ENCODE measurements around the gene HIVEP3. TPM values are rescaled to one million over a fixed set of nuclear protein-coding genes. Genes with fewer than 3 reads are reported as not detected.

HIVEP3 gene
- total RNA-seq, 1 experiment from 2014 or later = not detected

DNA sequence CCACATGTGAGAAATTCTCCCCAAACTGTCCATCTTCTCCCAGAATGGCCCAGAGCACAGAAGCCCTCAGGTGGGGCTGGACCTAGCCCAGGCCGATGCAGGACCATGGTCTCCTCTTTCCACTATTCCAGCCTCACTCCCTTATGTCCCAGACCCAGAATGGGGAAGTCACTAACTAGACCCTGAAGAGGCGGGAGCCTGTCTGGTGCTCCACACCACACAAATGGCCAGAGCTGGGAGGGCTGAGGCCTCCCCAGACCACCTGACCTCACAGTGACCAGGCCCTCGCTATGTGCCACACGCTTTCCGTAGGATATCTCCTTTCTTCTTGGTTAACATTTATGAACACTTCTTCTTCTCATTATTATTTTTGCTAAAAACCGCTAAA is 379.3 kb downstream of the HIVEP3 start:
- Histone ChIP-seq H3K9me3 (no peaks in the 10 kb centered on the region), H3K36me3 (no peaks in the 10 kb centered on the region), H3K27me3 (no peaks in the 10 kb centered on the region), H3K4me3 (no peak overlapping the region)
- DNase-seq = no peak

DNA sequence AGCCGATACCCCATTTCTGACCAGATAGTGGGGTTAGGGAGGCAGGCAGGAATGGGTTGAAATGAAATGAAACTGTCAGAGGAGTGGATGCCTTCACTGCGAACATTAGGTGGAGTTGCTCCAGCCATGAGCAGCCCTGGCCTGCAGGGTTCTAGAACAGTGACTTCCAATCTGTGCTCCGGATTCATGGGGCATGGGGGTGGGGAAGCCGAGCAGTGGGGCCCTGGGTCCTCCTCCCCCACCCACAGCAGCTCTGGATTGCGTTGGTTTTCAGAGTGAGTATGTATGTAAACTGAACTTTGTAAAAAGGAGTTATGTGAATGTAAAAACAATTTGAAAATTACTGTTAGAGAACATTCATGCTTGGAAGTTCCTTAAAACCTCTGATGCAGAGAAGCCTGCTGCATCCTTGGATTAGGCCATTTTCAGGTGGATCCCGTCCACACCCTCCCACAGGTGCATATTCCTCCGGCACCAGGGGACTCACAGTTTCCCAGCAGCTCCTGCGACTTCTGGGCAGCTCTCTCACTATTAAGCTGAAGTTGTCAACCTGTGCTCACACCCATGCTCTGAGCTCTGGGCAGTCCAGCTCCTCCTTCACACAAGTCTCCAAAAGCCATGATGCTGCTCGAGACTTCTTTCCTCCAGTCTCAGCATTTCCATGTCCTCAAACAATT is 379.8 kb downstream of the HIVEP3 start:
- Histone ChIP-seq H3K27me3 (no peaks in the 10 kb centered on the region), H3K4me3 (no peak overlapping the region), H3K36me3 (no peaks in the 10 kb centered on the region), H3K9me3 (no peaks in the 10 kb centered on the region)
- no peak for DNase-seq

DNA sequence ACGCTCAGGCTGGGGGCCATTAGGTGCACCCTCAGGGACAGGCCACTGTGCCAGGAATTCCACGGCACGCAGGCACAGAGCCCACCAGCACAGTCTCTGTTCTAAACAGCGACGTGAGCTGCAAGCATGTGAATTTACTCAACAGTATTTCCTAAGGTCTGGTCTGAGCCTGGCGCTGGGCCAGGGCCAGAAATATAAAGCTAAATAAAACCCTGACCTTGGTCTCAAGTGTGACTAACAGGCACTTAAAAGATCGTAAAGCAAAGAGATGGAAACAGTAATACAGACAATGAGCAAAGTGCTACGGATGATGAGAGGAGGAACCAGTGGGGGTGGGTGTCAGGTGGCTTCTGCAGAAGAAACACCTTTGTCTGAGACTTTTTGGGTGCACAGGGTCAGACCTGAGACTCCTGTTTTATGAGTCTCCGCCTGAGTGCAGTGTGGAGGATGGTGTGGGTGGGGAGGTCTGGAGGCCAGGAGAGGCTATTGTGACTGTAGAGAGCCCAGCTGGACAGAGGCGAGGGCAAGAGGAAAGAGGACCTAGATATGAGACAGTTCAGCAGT is 380.9 kb downstream of the HIVEP3 start:
- no peaks in the 10 kb centered on the region for H3K36me3 ChIP-seq

DNA sequence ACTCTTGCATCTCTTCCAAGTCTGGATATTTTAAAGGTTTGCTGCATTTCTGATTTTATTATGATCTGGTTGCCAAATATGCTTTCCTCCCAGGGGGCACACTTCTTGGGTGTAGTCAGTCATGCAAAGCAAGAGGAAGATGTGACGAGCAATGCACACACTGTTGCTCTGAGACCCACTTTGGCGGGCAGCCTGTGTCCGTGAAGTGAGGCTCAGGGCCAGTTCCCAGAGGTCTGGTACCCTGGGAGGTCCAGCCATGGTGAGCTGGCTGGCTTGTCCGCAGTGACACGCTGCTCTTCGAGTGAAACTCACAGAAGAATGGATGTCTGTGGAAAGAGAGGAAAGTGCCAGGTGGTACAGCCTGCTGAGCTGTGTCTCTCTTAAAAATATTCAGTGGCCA is 381.5 kb downstream of the HIVEP3 start:
- Histone ChIP-seq H3K4me3 (no peak overlapping the region), H3K27me3 (no peaks in the 10 kb centered on the region), H3K9me3 (no peaks in the 10 kb centered on the region), H3K36me3 (no peaks in the 10 kb centered on the region)
- peak; percentile 89 for DNase-seq

More for the DNA sequence above, 380.9 kb downstream of the HIVEP3 start:
- Histone ChIP-seq H3K27me3 (no peaks in the 10 kb centered on the region), H3K4me3 (no peak overlapping the region), H3K9me3 (no peaks in the 10 kb centered on the region)
- DNase-seq = peak; percentile 87

DNA sequence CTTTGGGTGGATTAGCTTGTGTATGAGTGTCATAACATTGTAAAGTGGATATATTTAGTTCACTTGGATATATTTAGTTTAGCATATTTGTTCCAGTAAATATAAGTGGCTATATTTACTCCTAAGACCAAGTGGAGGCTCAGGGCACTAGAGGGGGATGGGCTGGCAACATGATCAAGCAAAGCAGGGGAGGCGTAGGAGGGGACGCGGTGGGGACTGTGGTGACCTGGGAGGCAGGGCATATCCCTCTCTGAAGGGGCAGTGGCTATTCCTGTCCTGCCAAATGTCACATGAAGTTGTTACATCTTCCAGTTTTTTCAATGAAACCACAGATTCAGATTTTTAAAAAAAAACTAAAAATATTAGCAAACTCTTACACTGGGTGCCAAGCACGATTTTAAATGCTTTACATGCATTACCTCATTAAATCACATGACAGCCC is 382.3 kb downstream of the HIVEP3 start:
- no peaks in the 10 kb centered on the region for H3K9me3 ChIP-seq
- H3K4me3 ChIP-seq = no peak overlapping the region
- H3K27me3 ChIP-seq = no peaks in the 10 kb centered on the region
- DNase-seq = no peak
- no peaks in the 10 kb centered on the region for H3K36me3 ChIP-seq

DNA sequence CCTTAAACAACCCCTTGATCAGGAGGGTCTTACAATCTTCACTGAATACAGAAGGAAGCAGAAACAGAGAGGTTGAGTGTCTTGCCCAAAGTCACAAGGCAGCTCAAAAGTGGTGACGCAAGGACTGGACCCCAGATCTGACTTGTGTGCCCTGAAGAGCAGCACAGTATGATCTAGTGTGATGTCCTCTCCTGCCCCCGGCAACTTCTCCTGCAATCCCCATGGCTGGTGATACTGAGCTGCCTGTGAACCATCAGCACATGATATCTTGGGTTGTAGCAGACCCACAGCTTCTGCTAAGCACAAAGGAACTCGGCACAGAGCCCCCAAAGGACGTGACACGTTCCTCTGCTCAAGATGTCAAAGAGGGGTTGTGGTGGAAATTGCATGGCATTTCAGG is 383.0 kb downstream of the HIVEP3 start:
- DNase-seq = no peak
- Histone ChIP-seq H3K9me3 (no peaks in the 10 kb centered on the region), H3K27me3 (no peaks in the 10 kb centered on the region), H3K36me3 (no peaks in the 10 kb centered on the region), H3K4me3 (no peak overlapping the region)

DNA sequence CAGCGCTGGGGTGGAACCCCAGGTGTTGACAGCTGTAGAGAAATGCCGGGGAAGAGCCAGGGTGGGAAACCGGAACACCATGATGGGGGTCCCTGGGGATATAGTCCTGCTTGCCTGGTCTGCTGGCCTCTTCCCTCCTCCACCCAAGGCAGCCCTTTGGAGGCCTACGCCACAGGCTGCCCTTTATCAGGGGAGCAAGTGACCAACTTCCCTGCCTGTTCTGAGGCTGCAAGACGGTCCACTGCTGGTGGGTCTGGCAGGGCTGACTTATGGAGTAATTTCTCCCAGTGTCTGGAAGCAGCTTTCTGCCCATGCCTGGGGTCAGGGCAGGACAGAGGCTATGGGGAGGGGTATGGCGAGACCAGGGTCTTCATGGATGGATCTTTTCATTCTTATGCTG is 383.4 kb downstream of the HIVEP3 start:
- H3K36me3 ChIP-seq = no peaks in the 10 kb centered on the region
- H3K4me3 ChIP-seq = no peak overlapping the region
- no peaks in the 10 kb centered on the region for H3K9me3 ChIP-seq
- no peak for DNase-seq
- no peaks in the 10 kb centered on the region for H3K27me3 ChIP-seq

DNA sequence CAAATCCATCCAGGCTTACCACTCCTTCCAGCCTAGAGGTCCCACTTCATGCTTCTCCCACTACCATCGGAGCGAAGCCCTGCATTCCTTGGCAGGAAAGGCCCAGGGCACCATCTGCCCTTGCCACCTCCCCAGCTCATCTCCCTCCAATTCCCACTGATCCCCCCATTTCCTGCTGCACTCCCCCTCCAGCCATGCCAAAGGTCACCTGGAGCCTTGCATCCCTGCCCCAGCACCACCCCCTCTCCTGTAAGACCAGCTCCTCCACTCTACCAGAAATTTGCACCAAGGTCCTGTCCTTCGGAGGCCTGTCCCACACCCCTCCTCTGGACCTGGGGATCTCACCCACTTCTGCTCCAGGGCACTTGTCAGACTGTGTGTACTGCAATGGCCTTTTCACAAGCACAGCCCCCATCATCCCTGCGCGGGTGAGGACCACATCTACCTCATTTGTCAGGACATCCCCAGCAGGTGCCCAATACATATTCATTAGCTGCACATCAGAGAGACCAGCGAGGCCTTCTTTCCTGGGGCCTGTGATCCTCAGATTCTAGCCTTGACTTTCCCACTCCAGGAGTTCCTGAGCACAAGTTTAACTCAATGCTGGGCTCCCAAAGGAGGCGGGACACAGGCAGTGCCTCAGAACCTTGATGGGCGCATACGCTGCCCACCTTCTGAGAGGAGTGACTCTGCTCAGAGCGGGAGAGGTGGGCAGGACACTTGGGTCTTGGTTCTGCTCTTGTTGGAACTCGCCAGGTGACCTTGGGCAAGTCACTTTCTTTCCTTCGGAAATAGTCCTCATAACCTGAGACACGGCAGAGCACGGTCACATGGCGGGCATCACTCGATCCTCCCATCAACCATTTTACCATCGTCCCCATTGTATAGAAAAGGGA is 384.3 kb downstream of the HIVEP3 start:
- H3K4me3 ChIP-seq = no peak overlapping the region
- no peak for DNase-seq
- H3K9me3 ChIP-seq = no peaks in the 10 kb centered on the region
- no peaks in the 10 kb centered on the region for H3K36me3 ChIP-seq
- H3K27me3 ChIP-seq = no peaks in the 10 kb centered on the region

DNA sequence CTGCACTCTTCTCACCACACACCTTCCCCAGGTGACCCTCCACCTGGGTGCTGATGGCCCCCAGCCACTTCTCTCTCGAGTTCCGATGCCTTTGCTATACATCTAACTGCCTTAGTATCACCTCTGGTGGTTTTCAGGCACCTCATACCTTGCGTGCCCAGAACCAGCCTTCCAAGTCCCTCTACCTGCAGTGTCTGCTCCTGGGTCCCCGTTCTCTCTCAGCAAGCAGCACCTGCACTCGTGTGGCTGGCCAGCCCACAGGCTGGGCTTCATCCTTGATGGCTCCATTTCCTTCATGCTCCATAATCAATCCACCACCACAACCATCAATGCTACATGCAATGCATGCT is 385.0 kb downstream of the HIVEP3 start:
- Histone ChIP-seq H3K4me3 (no peak overlapping the region), H3K36me3 (no peaks in the 10 kb centered on the region), H3K9me3 (no peaks in the 10 kb centered on the region), H3K27me3 (no peaks in the 10 kb centered on the region)
- no peak for DNase-seq

DNA sequence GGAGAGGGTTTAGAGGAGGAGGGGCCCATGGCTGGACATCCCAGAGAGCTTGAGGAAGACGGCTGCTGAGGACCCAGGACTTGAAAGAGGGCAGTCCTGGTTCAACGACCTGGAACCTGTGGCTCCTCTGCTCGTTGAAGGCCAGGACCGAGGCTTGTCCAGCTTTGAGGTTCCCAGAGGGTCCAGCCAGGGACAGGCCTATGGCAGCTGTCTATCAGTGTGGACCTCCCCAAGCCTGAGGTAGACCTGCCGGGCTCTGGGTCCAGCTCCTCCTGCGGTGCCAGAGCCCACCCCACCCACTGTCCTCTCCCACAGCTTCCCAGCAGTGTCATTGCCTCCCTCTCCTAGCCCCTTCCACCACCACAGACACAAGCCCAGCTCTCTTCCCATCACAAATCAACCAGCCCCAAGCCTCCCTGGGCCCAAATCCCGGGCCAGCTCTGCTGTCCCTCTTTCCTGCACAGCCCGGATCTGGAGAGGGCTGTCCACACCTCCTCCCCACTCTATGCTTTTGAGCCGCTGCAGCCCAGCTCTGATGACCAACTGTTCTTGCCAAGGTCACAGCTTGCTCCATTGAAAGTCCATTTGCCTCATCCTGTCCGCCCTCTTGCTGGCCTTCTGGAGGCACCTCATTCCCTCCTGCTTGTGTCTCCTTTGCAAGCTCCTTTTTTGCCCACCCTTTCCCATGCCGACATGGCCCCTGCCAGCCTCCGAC is 385.5 kb downstream of the HIVEP3 start:
- no peaks in the 10 kb centered on the region for H3K36me3 ChIP-seq
- H3K9me3 ChIP-seq = no peaks in the 10 kb centered on the region
- no peak overlapping the region for H3K4me3 ChIP-seq
- no peak for DNase-seq
- no peaks in the 10 kb centered on the region for H3K27me3 ChIP-seq

DNA sequence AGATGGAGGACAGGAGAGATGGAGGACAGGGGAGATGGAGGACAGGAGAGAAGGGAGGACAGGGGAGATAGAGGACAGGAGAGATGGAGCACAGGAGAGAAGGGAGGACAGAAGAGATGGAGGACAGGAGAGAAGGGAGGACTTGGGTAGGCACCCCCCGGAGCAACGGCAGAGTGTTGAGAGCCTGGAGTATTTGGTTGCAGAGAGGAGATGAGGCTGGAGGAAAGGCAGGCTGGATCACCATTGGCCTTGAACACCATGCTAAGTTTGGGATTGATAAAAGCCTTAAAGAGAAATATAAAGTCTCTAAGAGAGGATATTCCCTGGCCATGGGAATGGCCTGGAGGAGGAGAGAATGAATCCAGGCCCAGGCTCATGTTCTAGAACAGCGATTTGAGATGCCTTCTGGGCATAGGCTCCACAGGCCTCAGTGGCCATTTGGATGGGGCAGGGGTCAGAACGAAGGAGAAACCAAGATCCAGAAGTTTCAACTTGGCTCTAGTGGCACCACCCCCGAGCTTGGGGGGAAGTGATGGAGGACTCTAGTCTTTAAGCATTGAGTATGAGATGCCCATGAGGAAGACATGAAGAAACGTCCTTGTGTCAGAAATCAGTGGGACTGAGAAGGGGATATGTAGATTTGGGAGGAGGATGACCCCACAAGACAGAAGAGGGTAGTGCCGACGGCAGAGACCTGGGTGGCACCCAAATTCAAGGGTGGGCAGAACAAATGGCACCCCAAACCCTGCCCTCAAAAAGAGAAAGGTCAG is 386.3 kb downstream of the HIVEP3 start:
- DNase-seq = no peak

DNA sequence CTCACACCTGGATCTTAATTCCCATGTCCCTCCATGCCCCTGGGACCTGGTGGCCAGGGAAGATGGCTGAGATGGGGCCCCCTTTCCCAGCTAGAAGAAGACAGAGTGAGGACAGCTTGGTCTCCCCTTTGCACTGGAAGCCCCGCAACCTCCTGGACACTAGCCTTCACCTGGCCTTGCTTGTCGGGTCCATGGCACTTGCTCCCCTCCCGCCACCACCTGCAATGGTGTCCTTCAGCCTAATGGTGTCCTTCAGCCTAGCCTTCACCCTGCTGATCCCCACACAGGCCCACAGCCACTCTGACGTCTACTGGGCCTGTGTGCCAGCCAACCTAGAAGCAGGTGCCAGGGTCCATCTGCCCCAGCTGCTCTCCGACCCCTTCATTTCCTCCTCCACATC is 388.3 kb downstream of the HIVEP3 start:
- H3K9me3 ChIP-seq = no peaks in the 10 kb centered on the region
- no peaks in the 10 kb centered on the region for H3K36me3 ChIP-seq
- H3K4me3 ChIP-seq = no peak overlapping the region
- no peak for DNase-seq
- H3K27me3 ChIP-seq = no peaks in the 10 kb centered on the region

More for the DNA sequence above, 386.3 kb downstream of the HIVEP3 start:
- no peaks in the 10 kb centered on the region for H3K9me3 ChIP-seq
- H3K4me3 ChIP-seq = no peak overlapping the region
- no peaks in the 10 kb centered on the region for H3K27me3 ChIP-seq
- H3K36me3 ChIP-seq = no peaks in the 10 kb centered on the region

DNA sequence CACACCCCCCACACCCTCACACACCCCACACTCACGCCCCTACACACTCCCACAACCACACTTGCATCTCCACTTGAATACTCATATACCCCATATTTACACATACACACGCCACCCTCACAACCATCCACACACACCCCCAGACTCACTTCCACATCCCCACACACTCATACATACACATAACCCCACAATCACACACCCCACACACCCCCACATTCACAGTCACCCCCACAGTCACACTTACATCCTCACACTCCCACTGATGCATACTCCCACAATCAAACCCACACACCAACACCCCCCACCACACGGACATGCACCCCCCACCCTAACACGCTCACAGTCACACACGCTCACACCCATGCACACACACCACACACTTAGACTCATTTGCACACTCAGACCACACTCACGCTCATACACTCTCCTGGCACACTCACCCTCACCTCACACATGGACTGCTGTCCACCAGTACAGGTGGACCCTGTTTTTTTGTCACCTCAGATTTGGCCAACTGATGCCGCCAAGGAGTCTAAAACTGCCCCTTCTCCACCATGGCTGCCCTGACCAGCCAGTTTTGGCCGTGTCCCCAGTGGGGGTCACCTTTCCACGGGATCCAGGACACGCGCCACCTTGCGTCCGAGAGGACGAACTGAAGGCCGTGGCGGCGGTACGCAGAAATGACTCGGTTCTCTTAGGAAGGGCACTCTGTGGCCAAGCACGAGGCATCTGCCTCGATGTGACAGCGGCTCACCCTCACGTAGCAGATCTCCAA is 388.9 kb downstream of the HIVEP3 start:
- no peak for DNase-seq
- no peaks in the 10 kb centered on the region for H3K9me3 ChIP-seq
- H3K4me3 ChIP-seq = no peak overlapping the region
- no peaks in the 10 kb centered on the region for H3K36me3 ChIP-seq
- no peaks in the 10 kb centered on the region for H3K27me3 ChIP-seq

DNA sequence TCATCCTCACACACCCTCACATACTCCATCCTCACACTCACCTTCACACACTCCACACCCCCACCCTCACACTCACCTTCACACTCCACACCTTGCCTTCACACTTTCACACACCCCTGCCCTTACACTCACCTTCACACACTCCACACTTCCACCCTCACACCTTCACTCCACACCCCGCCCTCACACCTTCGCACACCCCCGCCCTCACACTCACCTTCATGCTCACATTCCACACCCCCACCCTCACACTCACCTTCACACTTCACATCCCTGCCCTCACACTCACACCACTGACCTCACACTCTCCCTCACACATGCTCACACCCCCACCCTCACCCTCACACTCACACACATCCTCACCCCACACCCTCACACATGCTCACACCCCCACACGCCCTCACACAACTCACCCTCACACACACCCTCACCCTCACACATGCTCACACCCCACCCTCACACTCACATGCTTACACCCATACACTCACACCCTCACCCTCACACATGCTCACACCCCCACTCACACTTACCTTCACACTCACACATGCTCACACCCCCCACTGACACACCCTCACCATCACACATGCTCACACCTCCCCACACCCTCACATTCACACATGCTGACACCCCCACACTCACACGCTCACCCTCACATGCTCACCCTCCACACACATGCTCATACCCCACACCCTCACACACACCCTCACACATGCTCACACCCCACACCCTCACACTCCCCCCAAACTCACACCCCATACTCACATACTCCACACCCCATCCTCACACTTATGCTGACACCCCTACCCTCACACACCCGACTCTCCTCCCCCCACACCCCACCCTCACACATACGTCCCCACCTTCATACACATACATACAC is 389.8 kb downstream of the HIVEP3 start:
- DNase-seq = no peak
- H3K4me3 ChIP-seq = no peak overlapping the region
- no peaks in the 10 kb centered on the region for H3K9me3 ChIP-seq
- no peaks in the 10 kb centered on the region for H3K36me3 ChIP-seq
- no peaks in the 10 kb centered on the region for H3K27me3 ChIP-seq

DNA sequence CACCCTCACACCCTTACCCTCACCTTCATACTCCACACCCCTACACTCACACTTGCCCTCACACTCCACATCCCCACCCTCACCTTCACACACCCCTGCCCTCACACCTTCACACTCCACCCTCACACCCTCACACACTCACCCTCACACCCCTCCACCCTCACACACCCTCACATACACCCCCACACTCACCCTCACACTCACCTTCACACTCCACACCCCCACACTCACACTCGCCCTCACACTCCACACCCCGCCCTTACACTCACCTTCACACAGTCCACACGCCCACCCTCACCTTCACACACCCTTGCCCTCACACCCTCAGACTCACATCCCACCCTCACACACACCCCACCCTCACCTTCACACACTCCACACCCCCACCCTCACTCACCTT is 390.6 kb downstream of the HIVEP3 start:
- no peaks in the 10 kb centered on the region for H3K36me3 ChIP-seq
- H3K27me3 ChIP-seq = no peaks in the 10 kb centered on the region
- H3K9me3 ChIP-seq = no peaks in the 10 kb centered on the region
- DNase-seq = no peak
- H3K4me3 ChIP-seq = no peak overlapping the region

Data from MG63 (cell line).